HG03108 (cell line): ENCODE results near the gene BIN2.

Experiments
- ATAC-seq: cut with Tn5 transposase; IDR thresholded peaks from one replicate; pipeline ENCODE4 v1.9.1; 2021; ENCODE audit warnings: moderate library complexity; ENCODE audit not compliant: unreplicated experiment

Gene BIN2

DNA sequence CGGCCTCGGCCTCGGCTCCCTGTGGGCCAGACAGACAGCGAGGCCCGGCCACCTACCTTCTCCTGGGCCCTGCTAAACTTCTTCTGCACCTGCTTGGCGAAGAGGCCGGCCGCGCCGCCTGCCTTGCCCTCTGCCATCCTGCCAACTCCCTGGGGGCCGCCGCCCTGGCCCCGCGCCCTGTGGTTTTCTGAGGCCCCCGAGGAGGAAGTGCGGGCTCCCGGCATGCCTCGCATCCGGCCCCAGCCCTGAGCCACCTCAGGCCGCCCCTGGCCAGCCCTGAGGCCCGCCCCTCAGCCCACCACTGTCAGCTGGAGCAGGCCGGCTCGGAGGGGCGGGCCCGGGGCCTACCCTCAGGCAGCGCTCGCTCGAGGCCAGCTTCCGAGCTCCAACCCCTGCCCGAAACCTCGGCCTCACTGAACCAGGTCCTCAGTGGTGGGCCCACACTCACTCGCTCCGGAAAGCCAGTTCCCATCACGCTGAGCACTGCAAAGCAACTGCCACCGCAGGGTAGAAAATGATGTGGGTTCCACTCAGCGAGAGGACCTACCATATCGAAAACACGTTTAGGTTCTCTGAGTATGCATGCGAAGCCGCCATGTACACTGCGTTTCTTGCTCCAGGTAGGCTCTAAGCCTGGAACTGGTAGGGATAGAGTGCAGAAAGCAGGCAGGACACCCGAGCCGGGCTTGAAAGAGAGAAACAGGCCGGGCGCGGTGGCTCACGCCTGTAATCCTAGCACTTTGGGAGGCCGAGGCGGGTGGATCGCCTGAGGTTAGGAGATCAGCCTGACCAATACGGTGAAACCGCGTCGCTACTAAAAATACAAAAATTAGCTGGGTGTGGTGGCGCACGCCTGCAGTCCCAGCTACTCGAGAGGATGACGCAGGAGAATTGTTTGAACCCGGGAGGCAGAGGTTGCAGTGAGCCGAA lies at the start of gene BIN2:
Gene BIN2, minus strand, starts transcription at position 209 of the 930 bp plus-strand sequence. Its CDS starts 72 bp downstream, at position 137.
- peak; percentile 55 for ATAC-seq

GRCh38 chr12:51373187-51373586 lies 49.2 kb upstream of the BIN2 start:
- ATAC-seq, result no peak

GRCh38 chr12:51372021-51372420 lies 48.0 kb upstream of the BIN2 start:
- ATAC-seq, result no peak

DNA sequence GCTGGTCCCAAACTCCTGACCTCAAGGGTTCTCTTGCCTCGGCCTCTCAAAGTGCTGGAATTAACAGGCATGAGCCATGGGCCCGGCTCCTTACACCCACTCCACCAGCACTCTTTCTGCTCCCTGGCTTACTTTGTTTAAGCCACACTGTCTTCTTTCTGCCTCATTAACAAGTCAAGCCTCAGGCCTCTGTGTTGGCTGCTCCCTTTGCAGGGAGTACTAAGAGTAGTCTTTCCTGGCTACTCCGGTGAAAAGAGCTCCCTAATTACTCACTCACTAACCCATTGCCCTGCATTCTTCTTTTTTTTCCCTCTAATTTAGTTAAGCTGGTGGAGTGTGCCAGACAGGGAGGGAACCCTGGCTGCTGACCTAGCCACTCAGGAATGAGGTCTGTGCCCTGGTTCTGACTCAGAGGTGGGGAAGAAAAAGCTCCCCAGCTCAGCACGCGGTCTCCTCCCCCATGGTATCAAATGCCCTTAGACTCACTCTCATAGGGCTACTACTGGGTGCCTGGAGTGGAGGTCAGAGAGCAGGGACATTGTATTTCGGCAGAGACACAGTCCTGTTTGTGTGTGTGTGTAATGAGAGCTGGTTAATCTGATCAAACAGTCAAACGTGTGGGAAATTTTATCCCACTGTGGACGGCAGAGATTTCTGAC lies 47.5 kb upstream of the BIN2 start:
- no peak for ATAC-seq

GRCh38 chr12:51370667-51371066 lies 46.7 kb upstream of the BIN2 start:
- ATAC-seq, result no peak

GRCh38 chr12:51369581-51369980 lies 45.6 kb upstream of the BIN2 start:
- ATAC-seq, result no peak

GRCh38 chr12:51368640-51369517 lies 44.9 kb upstream of the BIN2 start:
- peak; percentile 98 for ATAC-seq

DNA sequence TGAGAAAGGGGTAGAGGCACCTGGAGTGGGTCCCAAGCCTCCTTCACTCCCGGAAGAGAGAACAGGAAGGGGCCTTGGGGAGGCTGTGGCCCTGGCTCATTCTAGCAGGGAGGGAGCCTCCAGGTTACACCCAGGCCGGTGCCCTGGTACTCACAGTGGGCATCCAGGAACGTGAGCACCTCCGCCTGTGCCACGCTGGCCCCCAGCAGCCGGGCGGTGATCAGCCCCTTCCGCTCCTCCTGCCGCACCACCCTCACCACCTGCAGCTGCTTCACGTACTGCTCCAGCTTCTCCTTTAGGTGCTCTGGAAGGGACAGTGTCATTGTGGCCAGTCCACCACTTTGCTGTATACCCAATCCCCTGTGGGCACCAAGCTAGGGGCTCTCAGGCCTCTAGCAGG lies 41.3 kb upstream of the BIN2 start:
- ATAC-seq, result no peak

DNA sequence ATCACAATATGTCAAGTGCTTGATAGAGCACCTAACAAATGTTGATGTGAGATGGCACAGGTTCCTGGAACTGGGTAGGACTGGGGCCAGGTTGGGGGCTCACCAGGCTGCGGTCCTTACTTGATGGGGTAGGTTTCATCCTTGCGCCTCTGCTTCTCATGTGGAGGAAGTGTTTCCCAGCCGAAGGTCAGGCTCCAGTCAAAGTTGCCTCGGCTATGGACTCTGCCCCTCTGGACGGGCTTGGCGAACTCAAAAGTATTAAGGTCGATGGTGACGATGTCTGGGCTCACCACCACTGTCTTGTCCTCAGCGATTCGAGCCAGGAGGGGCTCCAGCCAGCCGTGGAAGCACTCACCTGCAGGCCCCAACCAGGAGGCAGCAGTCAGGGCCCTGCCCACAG lies 40.0 kb upstream of the BIN2 start:
- ATAC-seq, result no peak

DNA sequence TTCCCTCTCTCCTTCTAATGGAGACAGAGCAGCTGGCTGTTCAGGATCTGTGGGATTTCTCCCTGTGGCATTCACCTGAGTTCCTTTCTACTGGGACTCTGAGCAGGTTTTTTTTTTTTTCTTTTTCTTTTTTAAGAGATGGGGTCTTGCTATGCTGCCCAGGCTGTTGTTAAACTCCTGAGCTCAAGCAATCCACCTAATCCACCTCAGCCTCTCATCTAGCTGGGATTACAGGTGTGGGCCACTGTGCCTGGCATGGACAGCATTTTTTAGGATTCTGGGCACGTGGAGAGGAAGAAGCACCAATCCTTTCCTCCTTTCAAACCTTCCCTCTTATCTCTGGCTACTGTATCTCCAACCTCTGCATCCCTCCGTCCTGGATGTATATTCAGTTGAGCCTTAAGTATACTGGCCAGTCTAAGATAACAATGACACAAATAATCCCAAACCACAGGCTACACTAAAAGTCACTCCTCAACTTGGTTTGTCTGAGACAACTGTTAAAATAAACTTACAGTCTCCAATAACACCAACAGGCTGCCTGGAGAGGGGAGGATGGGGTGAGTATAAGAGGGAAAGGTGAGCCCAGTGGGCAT lies 38.9 kb upstream of the BIN2 start:
- no peak for ATAC-seq

GRCh38 chr12:51362307-51362706 lies 38.3 kb upstream of the BIN2 start:
- ATAC-seq, result no peak

GRCh38 chr12:51361161-51362016 lies 37.4 kb upstream of the BIN2 start:
- ATAC-seq, result no peak

DNA sequence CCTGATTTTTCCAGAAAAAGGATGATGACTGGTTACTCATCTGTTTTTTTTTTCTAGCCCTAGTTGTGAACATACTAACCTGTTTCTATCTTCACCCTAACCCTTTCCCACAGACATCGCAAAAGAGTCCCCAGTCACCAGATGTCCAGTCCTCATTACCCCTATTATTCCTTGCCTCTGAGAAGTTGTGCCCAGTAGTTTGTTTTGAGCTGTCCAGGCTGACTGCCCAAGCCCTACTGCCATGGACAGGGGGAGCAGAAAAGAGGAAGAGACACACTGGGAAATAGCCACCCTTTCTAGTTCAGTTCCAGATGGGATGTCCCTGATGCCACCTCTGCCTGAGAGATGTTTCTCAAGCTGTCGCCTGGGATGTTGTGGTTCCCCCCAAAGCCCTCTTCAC lies 36.3 kb upstream of the BIN2 start:
- ATAC-seq, result no peak

DNA sequence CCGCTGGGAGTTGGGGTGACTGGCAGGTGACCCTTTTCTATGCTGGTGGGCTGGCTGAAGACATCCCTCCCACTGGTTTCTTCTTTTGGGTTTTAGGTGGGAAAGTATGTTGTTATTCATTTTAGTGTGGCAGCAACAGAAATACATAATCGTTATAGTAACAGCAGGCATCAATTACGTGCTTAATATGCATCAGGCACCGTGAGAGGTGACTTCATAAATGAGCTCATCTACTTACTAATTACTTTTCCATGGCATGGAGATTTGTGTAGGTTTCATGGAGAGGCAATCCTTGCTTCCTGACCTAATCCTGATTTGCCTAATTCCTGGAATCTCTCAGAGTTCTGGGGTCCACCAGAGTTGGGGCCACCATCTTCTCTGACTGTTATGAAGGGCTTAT lies 35.9 kb upstream of the BIN2 start:
- no peak for ATAC-seq

DNA sequence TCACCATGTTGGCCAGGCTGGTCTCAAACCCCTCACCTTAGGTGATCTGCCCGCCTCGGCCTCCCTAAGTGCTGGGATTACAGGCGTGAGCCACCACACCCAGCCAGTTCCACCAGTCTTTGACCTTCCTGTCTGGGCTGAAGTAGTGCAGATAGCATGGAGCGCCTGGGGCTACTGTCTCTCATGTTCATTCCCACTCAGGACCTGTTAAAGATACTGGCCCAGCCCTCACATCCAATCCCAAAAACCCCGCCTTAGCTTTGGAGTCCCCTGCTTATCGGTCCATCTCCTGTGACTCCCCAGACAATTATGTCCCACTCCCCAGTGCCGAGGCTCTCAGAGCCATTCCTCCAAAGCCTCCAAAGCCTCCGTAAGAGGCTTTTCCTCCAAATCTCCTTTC lies 34.5 kb upstream of the BIN2 start:
- ATAC-seq, result no peak

- ATAC-seq, result no peak
These were observed 33.5 kb upstream of the BIN2 start for GRCh38 chr12:51357374-51358047.

GRCh38 chr12:51351913-51352532 lies 28.0 kb upstream of the BIN2 start:
- no peak for ATAC-seq

DNA sequence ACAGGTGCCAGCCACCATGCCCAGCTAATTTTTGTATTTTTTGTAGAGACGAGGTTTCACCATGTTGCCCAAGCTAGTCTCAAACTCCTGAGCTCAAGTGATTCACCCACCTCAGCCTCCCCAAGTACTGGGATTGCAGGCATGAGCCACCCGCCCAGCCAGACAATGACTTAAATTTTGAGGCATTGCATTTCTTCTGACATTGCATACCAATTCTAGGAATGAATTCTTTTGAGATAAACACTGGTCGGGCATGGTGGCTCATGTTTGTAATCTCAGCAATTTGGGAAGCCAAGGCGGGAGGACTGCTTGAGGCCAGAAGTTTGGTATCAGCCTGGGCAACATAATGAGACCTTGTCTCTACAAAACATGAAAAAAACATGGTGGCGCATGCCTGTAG lies 25.1 kb upstream of the BIN2 start:
- no peak for ATAC-seq

DNA sequence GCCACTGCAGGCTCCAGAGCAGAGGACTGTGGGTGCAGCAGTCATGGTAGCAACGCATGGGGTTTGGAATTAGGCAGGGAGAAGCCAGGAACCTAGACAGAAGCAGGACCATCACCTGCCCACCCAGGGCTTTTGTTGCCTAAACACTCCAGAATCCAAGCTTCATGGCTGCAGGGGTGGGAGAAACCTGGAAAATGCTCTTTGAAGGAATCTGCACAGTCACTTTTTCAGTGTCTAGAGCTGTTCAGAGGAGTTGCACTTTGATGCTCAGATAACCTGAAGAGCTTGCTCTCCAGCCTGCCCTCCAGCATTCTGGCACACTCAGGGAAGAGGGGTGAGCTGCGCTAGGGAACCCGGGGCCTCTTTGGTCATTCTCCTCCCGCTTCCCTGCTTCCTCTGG lies 24.1 kb upstream of the BIN2 start:
- ATAC-seq, result no peak
